ENCODE data around the gene SMAD1. TPM values are rescaled to one million over a fixed set of nuclear protein-coding genes. Genes with fewer than 3 reads are reported as not detected.

The SMAD1 gene
- total RNA-seq, 1 donor from 2014 or later: 82.8 TPM

GRCh38 chr4:145481942-145482208, 222 bp downstream of the SMAD1 start:
- Mint-ChIP-seq H3K9me3 (ENCODE audit: unreplicated experiment) (no peaks in the 10 kb centered on the region), H3K4me1 (ENCODE audit: unreplicated experiment) (peaks cover 27% of the 10 kb centered on the region), H3K27ac (ENCODE audit: unreplicated experiment) (no peak overlapping the region), H3K4me3 (ENCODE audit: unreplicated experiment) (peak overlapping the region; percentile 94), H3K27me3 (ENCODE audit: unreplicated experiment) (peaks cover 6% of the 10 kb centered on the region), H3K36me3 (ENCODE audit: low read depth, unreplicated experiment) (peaks cover 8% of the 10 kb centered on the region)
- DNase-seq (ENCODE audit: low spot score): no peak
- TF ChIP-seq CTCF (IDR thresholded peaks at IDR 0.05; ENCODE audit: unreplicated experiment): no peak

GRCh38 chr4:145482209-145483037, 770 bp downstream of the SMAD1 start:
- peaks cover 7% of the 10 kb centered on the region for H3K36me3 Mint-ChIP-seq (ENCODE audit: low read depth, unreplicated experiment)
- H3K27ac Mint-ChIP-seq (ENCODE audit: unreplicated experiment): peak overlapping the region; percentile 38
- peak; percentile 50 for DNase-seq (ENCODE audit: low spot score)
- H3K4me1 Mint-ChIP-seq (ENCODE audit: unreplicated experiment): peaks cover 29% of the 10 kb centered on the region
- no peak for TF ChIP-seq CTCF (IDR thresholded peaks at IDR 0.05; ENCODE audit: unreplicated experiment)
- H3K4me3 Mint-ChIP-seq (ENCODE audit: unreplicated experiment): no peak overlapping the region
- H3K27me3 Mint-ChIP-seq (ENCODE audit: unreplicated experiment): peaks cover 6% of the 10 kb centered on the region
- H3K9me3 Mint-ChIP-seq (ENCODE audit: unreplicated experiment): no peaks in the 10 kb centered on the region

- Mint-ChIP-seq H3K27me3 (ENCODE audit: unreplicated experiment) (peaks cover 6% of the 10 kb centered on the region), H3K9me3 (ENCODE audit: unreplicated experiment) (no peaks in the 10 kb centered on the region), H3K27ac (ENCODE audit: unreplicated experiment) (no peak overlapping the region), H3K36me3 (ENCODE audit: low read depth, unreplicated experiment) (peaks cover 7% of the 10 kb centered on the region), H3K4me1 (ENCODE audit: unreplicated experiment) (peaks cover 35% of the 10 kb centered on the region), H3K4me3 (ENCODE audit: unreplicated experiment) (no peak overlapping the region)
- TF ChIP-seq CTCF (IDR thresholded peaks at IDR 0.05; ENCODE audit: unreplicated experiment): no peak
- no peak for DNase-seq (ENCODE audit: low spot score)
Observed at GRCh38 chr4:145483514-145483913, 1.9 kb downstream of the SMAD1 start.

- no peak for TF ChIP-seq CTCF (IDR thresholded peaks at IDR 0.05; ENCODE audit: unreplicated experiment)
- Mint-ChIP-seq H3K4me3 (ENCODE audit: unreplicated experiment) (no peak overlapping the region), H3K9me3 (ENCODE audit: unreplicated experiment) (no peaks in the 10 kb centered on the region), H3K27ac (ENCODE audit: unreplicated experiment) (no peak overlapping the region), H3K4me1 (ENCODE audit: unreplicated experiment) (peaks cover 35% of the 10 kb centered on the region), H3K27me3 (ENCODE audit: unreplicated experiment) (peaks cover 6% of the 10 kb centered on the region), H3K36me3 (ENCODE audit: low read depth, unreplicated experiment) (peaks cover 7% of the 10 kb centered on the region)
- no peak for DNase-seq (ENCODE audit: low spot score)
Observed at GRCh38 chr4:145484225-145484846, 2.7 kb downstream of the SMAD1 start.

GRCh38 chr4:145485120-145485519, 3.5 kb downstream of the SMAD1 start:
- Mint-ChIP-seq H3K36me3 (ENCODE audit: low read depth, unreplicated experiment) (peaks cover 7% of the 10 kb centered on the region), H3K27me3 (ENCODE audit: unreplicated experiment) (peaks cover 6% of the 10 kb centered on the region), H3K27ac (ENCODE audit: unreplicated experiment) (no peak overlapping the region), H3K4me3 (ENCODE audit: unreplicated experiment) (no peak overlapping the region), H3K9me3 (ENCODE audit: unreplicated experiment) (no peaks in the 10 kb centered on the region), H3K4me1 (ENCODE audit: unreplicated experiment) (peaks cover 34% of the 10 kb centered on the region)
- DNase-seq (ENCODE audit: low spot score): no peak
- no peak for TF ChIP-seq CTCF (IDR thresholded peaks at IDR 0.05; ENCODE audit: unreplicated experiment)

Data from endothelial cell (in vitro differentiated cells).